ENCODE data around the gene ERI3. TPM values are rescaled to one million over a fixed set of nuclear protein-coding genes. Genes with fewer than 3 reads are reported as not detected.

ERI3 gene
- total and polyA plus RNA-seq, 2 of the 13 experiments (the other 11 are each of a cell fraction or from before 2014, with no cell fraction given), result 35.6 to 35.9 TPM

GRCh38 chr1:44283524-44284173, 71.4 kb downstream of the ERI3 start (continued):
- TF ChIP-seq, protein P1, sequence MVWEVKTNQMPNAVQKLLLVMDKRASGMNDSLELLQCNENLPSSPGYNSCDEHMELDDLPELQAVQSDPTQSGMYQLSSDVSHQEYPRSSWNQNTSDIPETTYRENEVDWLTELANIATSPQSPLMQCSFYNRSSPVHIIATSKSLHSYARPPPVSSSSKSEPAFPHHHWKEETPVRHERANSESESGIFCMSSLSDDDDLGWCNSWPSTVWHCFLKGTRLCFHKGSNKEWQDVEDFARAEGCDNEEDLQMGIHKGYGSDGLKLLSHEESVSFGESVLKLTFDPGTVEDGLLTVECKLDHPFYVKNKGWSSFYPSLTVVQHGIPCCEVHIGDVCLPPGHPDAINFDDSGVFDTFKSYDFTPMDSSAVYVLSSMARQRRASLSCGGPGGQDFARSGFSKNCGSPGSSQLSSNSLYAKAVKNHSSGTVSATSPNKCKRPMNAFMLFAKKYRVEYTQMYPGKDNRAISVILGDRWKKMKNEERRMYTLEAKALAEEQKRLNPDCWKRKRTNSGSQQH (CRISPR knock-in tag; IDR thresholded peaks at IDR 0.05; ENCODE audit: low read depth), result peak; percentile 42; the same call in 1 of the 2 replicates
- no peak for TF ChIP-seq ZSCAN25 (CRISPR knock-in tag; IDR thresholded peaks at IDR 0.05)
- TF ChIP-seq ZFP82 (CRISPR knock-in tag; IDR thresholded peaks at IDR 0.05; ENCODE audit: borderline replicate concordance), result peak; percentile 72; the same call in 1 of the 2 replicates
- TF ChIP-seq, protein P2, sequence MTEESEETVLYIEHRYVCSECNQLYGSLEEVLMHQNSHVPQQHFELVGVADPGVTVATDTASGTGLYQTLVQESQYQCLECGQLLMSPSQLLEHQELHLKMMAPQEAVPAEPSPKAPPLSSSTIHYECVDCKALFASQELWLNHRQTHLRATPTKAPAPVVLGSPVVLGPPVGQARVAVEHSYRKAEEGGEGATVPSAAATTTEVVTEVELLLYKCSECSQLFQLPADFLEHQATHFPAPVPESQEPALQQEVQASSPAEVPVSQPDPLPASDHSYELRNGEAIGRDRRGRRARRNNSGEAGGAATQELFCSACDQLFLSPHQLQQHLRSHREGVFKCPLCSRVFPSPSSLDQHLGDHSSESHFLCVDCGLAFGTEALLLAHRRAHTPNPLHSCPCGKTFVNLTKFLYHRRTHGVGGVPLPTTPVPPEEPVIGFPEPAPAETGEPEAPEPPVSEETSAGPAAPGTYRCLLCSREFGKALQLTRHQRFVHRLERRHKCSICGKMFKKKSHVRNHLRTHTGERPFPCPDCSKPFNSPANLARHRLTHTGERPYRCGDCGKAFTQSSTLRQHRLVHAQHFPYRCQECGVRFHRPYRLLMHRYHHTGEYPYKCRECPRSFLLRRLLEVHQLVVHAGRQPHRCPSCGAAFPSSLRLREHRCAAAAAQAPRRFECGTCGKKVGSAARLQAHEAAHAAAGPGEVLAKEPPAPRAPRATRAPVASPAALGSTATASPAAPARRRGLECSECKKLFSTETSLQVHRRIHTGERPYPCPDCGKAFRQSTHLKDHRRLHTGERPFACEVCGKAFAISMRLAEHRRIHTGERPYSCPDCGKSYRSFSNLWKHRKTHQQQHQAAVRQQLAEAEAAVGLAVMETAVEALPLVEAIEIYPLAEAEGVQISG (CRISPR knock-in tag; IDR thresholded peaks at IDR 0.05), result peak; percentile 83
- no peak for TF ChIP-seq TEAD2 (CRISPR knock-in tag; IDR thresholded peaks at IDR 0.05)
- peak; percentile 15 to 32 for TF ChIP-seq MAFK (conservative IDR thresholded peaks at IDR 0.05 in 1 of 2, IDR thresholded peaks at IDR 0.05 in 1 of 2; ENCODE audit: low read length in 2 of 2)
- peak; percentile 64; the same call in 1 of the 2 replicates for TF ChIP-seq ZBTB25 (CRISPR knock-in tag; IDR thresholded peaks at IDR 0.05)
- TF ChIP-seq HNF4G (IDR thresholded peaks at IDR 0.05; ENCODE audit: borderline replicate concordance, low read depth, low read length), result peak; percentile 98
- peak; percentile 96 for TF ChIP-seq HNF4G (CRISPR knock-in tag; IDR thresholded peaks at IDR 0.05; ENCODE audit: borderline replicate concordance, low read depth)
- no peak for TF ChIP-seq POLR2AphosphoS2 (IDR thresholded peaks at IDR 0.05; ENCODE audit: low read depth, low read length)
- TF ChIP-seq TFDP2 (CRISPR knock-in tag; IDR thresholded peaks at IDR 0.05), result peak; percentile 39; the same call in 1 of the 2 replicates
- TF ChIP-seq REXO4 (CRISPR knock-in tag; IDR thresholded peaks at IDR 0.05; ENCODE audit: borderline replicate concordance), result peak; percentile 38; the same call in 1 of the 2 replicates
- TF ChIP-seq MEF2D (CRISPR knock-in tag; IDR thresholded peaks at IDR 0.05), result peak; percentile 83; the same call in 1 of the 2 replicates
- TF ChIP-seq SMARCC2 (IDR thresholded peaks at IDR 0.05), result peak; percentile 80; the same call in 1 of the 2 replicates
- TF ChIP-seq ZFP36L1 (CRISPR knock-in tag; IDR thresholded peaks at IDR 0.05), result peak; percentile 82
- peak; percentile 91; the same call in 1 of the 2 replicates for TF ChIP-seq ZFP1 (CRISPR knock-in tag; IDR thresholded peaks at IDR 0.05)
- TF ChIP-seq PITX1 (CRISPR knock-in tag; IDR thresholded peaks at IDR 0.05), result peak; percentile 97
- TF ChIP-seq ZNF33A (CRISPR knock-in tag; IDR thresholded peaks at IDR 0.05; ENCODE audit: borderline replicate concordance), result no peak
- TF ChIP-seq THAP11 (CRISPR knock-in tag; IDR thresholded peaks at IDR 0.05), result peak; percentile 86
- TF ChIP-seq ZKSCAN8 (CRISPR knock-in tag; IDR thresholded peaks at IDR 0.05; ENCODE audit: borderline replicate concordance), result peak; percentile 91; the same call in 1 of the 2 replicates
- no peak; the same call in 1 of the 2 replicates for TF ChIP-seq SNAI1 (CRISPR knock-in tag; IDR thresholded peaks at IDR 0.05; ENCODE audit: borderline replicate concordance)
- TF ChIP-seq ZBTB34 (CRISPR knock-in tag; IDR thresholded peaks at IDR 0.05), result peak; percentile 70; the same call in 1 of the 2 replicates
